ENCODE data around the gene ARHGAP20.

DNA sequence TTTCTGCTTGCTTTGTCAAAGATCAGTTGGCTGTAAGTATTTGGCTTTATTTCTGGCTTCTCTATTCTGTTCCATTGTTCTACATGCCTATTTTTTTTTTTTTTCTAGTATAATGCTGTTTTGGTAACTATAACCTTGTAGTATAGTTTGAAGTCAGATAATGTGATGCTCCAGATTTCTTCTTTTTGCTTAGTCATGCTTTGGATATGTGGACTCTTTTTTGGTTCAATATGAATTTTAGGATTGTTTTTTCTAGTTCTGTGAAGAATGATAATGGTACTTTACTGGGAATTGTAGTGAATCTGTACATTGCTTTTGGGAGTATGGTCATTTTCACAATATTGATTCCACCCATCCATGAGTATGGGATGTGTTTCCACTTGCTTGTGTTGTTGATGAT lies 37.9 kb upstream of the ARHGAP20 start:
- TF ChIP-seq, protein P1, sequence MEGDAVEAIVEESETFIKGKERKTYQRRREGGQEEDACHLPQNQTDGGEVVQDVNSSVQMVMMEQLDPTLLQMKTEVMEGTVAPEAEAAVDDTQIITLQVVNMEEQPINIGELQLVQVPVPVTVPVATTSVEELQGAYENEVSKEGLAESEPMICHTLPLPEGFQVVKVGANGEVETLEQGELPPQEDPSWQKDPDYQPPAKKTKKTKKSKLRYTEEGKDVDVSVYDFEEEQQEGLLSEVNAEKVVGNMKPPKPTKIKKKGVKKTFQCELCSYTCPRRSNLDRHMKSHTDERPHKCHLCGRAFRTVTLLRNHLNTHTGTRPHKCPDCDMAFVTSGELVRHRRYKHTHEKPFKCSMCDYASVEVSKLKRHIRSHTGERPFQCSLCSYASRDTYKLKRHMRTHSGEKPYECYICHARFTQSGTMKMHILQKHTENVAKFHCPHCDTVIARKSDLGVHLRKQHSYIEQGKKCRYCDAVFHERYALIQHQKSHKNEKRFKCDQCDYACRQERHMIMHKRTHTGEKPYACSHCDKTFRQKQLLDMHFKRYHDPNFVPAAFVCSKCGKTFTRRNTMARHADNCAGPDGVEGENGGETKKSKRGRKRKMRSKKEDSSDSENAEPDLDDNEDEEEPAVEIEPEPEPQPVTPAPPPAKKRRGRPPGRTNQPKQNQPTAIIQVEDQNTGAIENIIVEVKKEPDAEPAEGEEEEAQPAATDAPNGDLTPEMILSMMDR (conservative IDR thresholded peaks at IDR 0.05 in 1 of 2, IDR thresholded peaks at IDR 0.05 in 1 of 2; ENCODE audit: low read depth in 1 of 2, low read length in 2 of 2) = no peak
- TF ChIP-seq EZH2 (IDR thresholded peaks at IDR 0.05; ENCODE audit: low read length, missing control alignments) = no peak

Measured in fibroblast of lung (primary cell).